K562 (cell line): ENCODE measurements around the gene NALCN. TPM values are rescaled to one million over a fixed set of nuclear protein-coding genes. Genes with fewer than 3 reads are reported as not detected.

ENCODE experiments used
- ATAC-seq: fragments of 200-7000 bp; cut with Tn5 transposase; 3 replicates; pipeline ENCODE4 v1.9.1; 2020; ENCODE audit warnings: moderate library complexity
- BruUV-seq: library from RNA; stranded (reverse); fragments of 400-500 nt; replicated peaks from 2 replicates; lab custom pipeline; 2021; lab: Mats Ljungman, UMichigan
- CTCF ChIA-PET: fragments of 300-600 bp; formaldehyde crosslinking; extraction: SDS; loops from one replicate; lab custom pipeline; 2021; ENCODE audit warnings: low intra/inter-chr PET ratio; lab: Yijun Ruan, JAX
- POLR2A ChIA-PET: fragments of 300-600, 350-650 bp; sonication (Branson Sonifier 250); formaldehyde crosslinking; extraction: SDS; loops from one replicate; lab custom pipeline; 2021; ENCODE audit warnings: antibody characterized with exemption, inconsistent platforms; lab: Yijun Ruan, JAX
- DNase-seq, 4 experiments: peaks; one replicate each; pipeline versions ENCODE4 v3.0.0 to v3.0.0-alpha.2; 2011 to 2018; ENCODE audit warnings: low spot score in 3 of 4, mixed read lengths in 3 of 4; ENCODE audit errors: extremely low read depth in 1 of 4
- FAIRE-seq: peaks from 2 replicates; lab custom pipeline; 2011; peaks lifted over from hg19 to GRCh38; lab: Jason Lieb, UNC
- H2AFZ ChIP-seq: 2 replicates; pipeline ENCODE4 v1.6.0; 2011; ENCODE audit warnings: low read depth, low read length, control low read depth, inconsistent platforms
- H3K27ac ChIP-seq: fragments of 200-600 bp; 3 replicates; pipeline ENCODE4 v1.8.0; 2011; ENCODE audit warnings: low read depth, mild to moderate bottlenecking, control low read depth, inconsistent platforms, low read length, moderate library complexity, mixed read lengths; ENCODE audit errors: extremely low read depth
- H3K27me3 ChIP-seq, 2 experiments: fragments of 300-600 bp in 1 of 2; 2 replicates in 1 of 2; 3 replicates in 1 of 2; pipeline versions ENCODE4 v1.6.0 to v1.8.0; 2011; ENCODE audit warnings: inconsistent platforms in 2 of 2, low read length in 2 of 2, mild to moderate bottlenecking in 1 of 2, mixed read lengths in 1 of 2, moderate library complexity in 1 of 2; ENCODE audit not compliant: control insufficient read depth in 2 of 2, insufficient read depth in 2 of 2
- H3K36me3 ChIP-seq: fragments of 300-600 bp; 3 replicates; pipeline ENCODE4 v1.8.0; 2011; ENCODE audit warnings: mild to moderate bottlenecking, low read length, inconsistent platforms; ENCODE audit not compliant: control insufficient read depth, insufficient read depth
- H3K4me1 ChIP-seq, 2 experiments: fragments of 200-600 bp in 1 of 2; replicated peaks in 1 of 2; 2 replicates in 1 of 2; 3 replicates in 1 of 2; pipeline versions ENCODE4 v1.5.1 to v1.8.0; 2011; ENCODE audit warnings: inconsistent platforms in 2 of 2, low read length in 2 of 2, mild to moderate bottlenecking in 1 of 2, mixed read lengths in 1 of 2, moderate library complexity in 1 of 2; ENCODE audit not compliant: control insufficient read depth in 2 of 2, insufficient read depth in 2 of 2
- H3K4me2 ChIP-seq: 2 replicates; pipeline ENCODE4 v1.6.1; 2011; ENCODE audit warnings: low read length, control low read depth, inconsistent platforms, mixed read lengths; ENCODE audit not compliant: insufficient read depth
- H3K4me3 ChIP-seq: fragments of 200-600 bp; sonication (generic), shearing (Covaris generic); 2 replicates; pipeline ENCODE4 v1.5.1; 2016; ENCODE audit warnings: control low read depth, inconsistent platforms
- H3K79me2 ChIP-seq: fragments of 200-600 bp; 3 replicates; pipeline ENCODE4 v1.8.0; 2011; ENCODE audit warnings: low read length, inconsistent platforms; ENCODE audit not compliant: control insufficient read depth, insufficient read depth
- H3K9ac ChIP-seq, 2 experiments: 2 replicates each; pipeline versions ENCODE4 v1.6.0 to v1.6.1; 2011; ENCODE audit warnings: low read depth in 2 of 2, low read length in 2 of 2, control low read depth in 1 of 2, inconsistent platforms in 1 of 2, mild to moderate bottlenecking in 1 of 2, mixed read lengths in 1 of 2; ENCODE audit not compliant: insufficient read depth in 1 of 2
- H3K9me1 ChIP-seq: one replicate; pipeline ENCODE4 v1.6.0; 2011; ENCODE audit warnings: inconsistent platforms, mild to moderate bottlenecking, low read length, moderate library complexity; ENCODE audit not compliant: control insufficient read depth, insufficient read depth
- H3K9me3 ChIP-seq: replicated peaks from 2 replicates; pipeline ENCODE4 v1.5.1; 2011; ENCODE audit warnings: low read depth, low read length, inconsistent platforms; ENCODE audit not compliant: control insufficient read depth, insufficient read depth
- H4K20me1 ChIP-seq: replicated peaks from 2 replicates; pipeline ENCODE4 v1.6.1; 2011; ENCODE audit warnings: low read length, inconsistent platforms, mixed read lengths; ENCODE audit not compliant: control insufficient read depth, insufficient read depth
- ARHGAP35 ChIP-seq: fragments of 450-650 bp; IDR thresholded peaks from 2 replicates; pipeline ENCODE4 v1.6.1; 2018; ENCODE audit not compliant: partially characterized antibody
- ARNT ChIP-seq, 2 experiments: fragments of 450-650 bp; IDR thresholded peaks; 2 replicates each; pipeline ENCODE4 v1.6.1; 2016; ENCODE audit warnings: mild to moderate bottlenecking in 1 of 2
- FOXJ3 ChIP-seq: sonication (generic); formaldehyde crosslinking; IDR thresholded peaks from 2 replicates; pipeline ENCODE4 v1.4.0; 2020; ENCODE audit warnings: mild to moderate bottlenecking, missing genetic modification reagents
- HDAC1 ChIP-seq, 2 experiments: fragments of 450-650 bp; IDR thresholded peaks; 2 replicates each; pipeline ENCODE4 v1.6.1; 2016 to 2017; ENCODE audit warnings: inconsistent platforms in 1 of 2, mild to moderate bottlenecking in 1 of 2, moderate library complexity in 1 of 2
- HDAC3 ChIP-seq: fragments of 450-650 bp; IDR thresholded peaks from 2 replicates; pipeline ENCODE4 v1.6.1; 2018; ENCODE audit warnings: borderline replicate concordance, mild to moderate bottlenecking, moderate library complexity; ENCODE audit not compliant: partially characterized antibody
- HMG20B ChIP-seq: fragments of 250-450 bp; sonication (Bioruptor Pico); IDR thresholded peaks from 2 replicates; pipeline ENCODE4 v1.5.0; 2021; ENCODE audit warnings: mild to moderate bottlenecking
- HNRNPK ChIP-seq: fragments of 200-400 bp; formaldehyde crosslinking; IDR thresholded peaks from one replicate; pipeline ENCODE4 v1.6.1; 2018; ENCODE audit warnings: mild to moderate bottlenecking, low read depth, low read length; ENCODE audit not compliant: poor library complexity, severe bottlenecking
- KDM1A ChIP-seq, 2 experiments: fragments of 450-650 bp; IDR thresholded peaks; 2 replicates each; pipeline ENCODE4 v1.6.1; 2016; ENCODE audit warnings: mild to moderate bottlenecking in 2 of 2
- PCBP1 ChIP-seq: fragments of 200-400 bp; formaldehyde crosslinking; IDR thresholded peaks from 2 replicates; pipeline ENCODE4 v1.6.1; 2018; ENCODE audit warnings: mild to moderate bottlenecking, low read depth, low read length; ENCODE audit not compliant: poor library complexity, severe bottlenecking
- RBM14 ChIP-seq: fragments of 200-400 bp; formaldehyde crosslinking; IDR thresholded peaks from 2 replicates; pipeline ENCODE4 v1.6.1; 2018; ENCODE audit warnings: low read depth, mild to moderate bottlenecking, low read length, moderate library complexity, borderline replicate concordance; ENCODE audit not compliant: insufficient read depth
- RNF219 ChIP-seq: fragments of 250-450 bp; sonication (Bioruptor Pico); IDR thresholded peaks from 2 replicates; pipeline ENCODE4 v1.5.0; 2022; ENCODE audit warnings: mild to moderate bottlenecking
- ZNF24 ChIP-seq: fragments of 450-650 bp; IDR thresholded peaks from 2 replicates; pipeline ENCODE4 v1.6.1; 2016
- ZNF3 ChIP-seq: fragments of 250-450 bp; sonication (Bioruptor Pico); IDR thresholded peaks from 2 replicates; pipeline ENCODE4 v1.5.0; 2021; ENCODE audit warnings: mild to moderate bottlenecking, moderate library complexity
- ZNF512 ChIP-seq: IDR thresholded peaks from 2 replicates; pipeline ENCODE4 v1.6.1; 2016; ENCODE audit warnings: missing genetic modification characterization, missing compliant biosample characterization
- ZZZ3 ChIP-seq: fragments of 450-650 bp; IDR thresholded peaks from 2 replicates; pipeline ENCODE4 v1.6.1; 2016; ENCODE audit warnings: antibody characterized with exemption, mild to moderate bottlenecking, moderate library complexity
- WGBS: fragments of 100-300 bp; shearing (Covaris generic); methylation state at CpG from one replicate; pipeline ENCODE4 v1.1.6; 2016; ENCODE audit warnings: low coverage, mixed read lengths; ENCODE audit not compliant: insufficient coverage; ENCODE audit errors: missing lambda C conversion rate; 5-methylcytosine and 5-hydroxymethylcytosine counted together
- in situ Hi-C: fragments of 300-500 bp; cut with MboI; formaldehyde crosslinking; loops from 4 replicates; pipeline ENCODE4 v1.15.0; 2018; ENCODE audit warnings: inconsistent platforms, mixed read lengths
- intact Hi-C: fragments of 100-400 bp; cut with micrococcal nuclease; formaldehyde crosslinking; loops from 2 replicates; pipeline ENCODE4 v1.14.2; 2022
- polyA plus RNA-seq, 8 experiments: library from polyadenylated mRNA; depleted of rRNA in 4 of 8; stranded (reverse) in 5 of 8; unstranded in 3 of 8; fragments of >200 nt; fragmentation: Nextera tagmentation in 2 of 8; fragmentation: Illumina TruSeq in 1 of 8; extraction: Ambion mirVana in 2 of 8; extraction: Trizol in 1 of 8; gene quantifications; 2 replicates each; pipeline versions ENCODE4 v1.2.1 to v1.2.3, GENCODE V29; 2011 to 2014; ENCODE audit warnings: inconsistent platforms in 1 of 8, missing spikeins in 1 of 8
- total RNA-seq, 7 experiments: library from RNA; depleted of rRNA in 6 of 7; stranded (reverse); fragments of >200 nt in 6 of 7; fragmentation: Illumina TruSeq in 2 of 7; extraction: Trizol in 2 of 7; gene quantifications; 2 replicates each; pipeline versions ENCODE4 v1.2.1 to v1.2.3, GENCODE V29; 2011 to 2021; ENCODE audit warnings: low replicate concordance in 1 of 7

Gene NALCN
- total and polyA plus RNA-seq, 9 of the 15 experiments (the other 6 are each of a cell fraction or from before 2014, with no cell fraction given): not detected

DNA sequence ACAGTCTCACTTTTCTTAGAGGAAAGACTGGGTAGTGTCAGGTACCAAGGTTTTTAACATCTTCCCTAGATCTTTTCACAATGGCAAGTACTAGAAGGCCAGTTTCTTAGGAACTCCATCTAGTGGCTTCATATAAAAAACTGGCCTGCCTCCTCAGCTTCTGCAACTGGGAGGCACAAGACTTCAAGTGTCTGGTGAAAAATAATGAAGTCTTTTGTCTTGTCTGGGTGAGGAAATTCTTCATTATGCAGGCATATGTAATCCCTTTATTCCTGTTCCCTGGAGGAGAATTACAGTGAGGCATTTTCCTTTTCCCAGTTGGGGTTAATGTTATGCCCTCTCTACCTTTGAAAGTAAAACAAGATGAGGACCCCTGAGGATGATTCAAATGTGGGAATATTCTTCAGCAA lies 300.5 kb downstream of the NALCN start:
- no peak overlapping the region for H3K4me3 ChIP-seq
- no peaks in the 10 kb centered on the region for H3K9me1 ChIP-seq
- in situ Hi-C loops: loop anchor here (25.0 kb wide), 1 partner anchor 553 kb away; no protein-coding TSS in a partner anchor
- no peaks in the 10 kb centered on the region for H3K27me3 ChIP-seq
- H3K4me2 ChIP-seq: no peak overlapping the region
- H4K20me1 ChIP-seq: no peaks in the 10 kb centered on the region
- POLR2A ChIA-PET: no interaction called here
- BruUV-seq: no TSS peak
- DNase-seq (no peak), FAIRE-seq (no peak), ATAC-seq (no peak)
- intact Hi-C loops: no loop called here
- no peaks in the 10 kb centered on the region for H3K36me3 ChIP-seq
- no peaks in the 10 kb centered on the region for H3K4me1 ChIP-seq
- H3K9me3 ChIP-seq: no peaks in the 10 kb centered on the region
- no peak overlapping the region for H2AFZ ChIP-seq
- H3K9ac ChIP-seq: no peak overlapping the region
- H3K79me2 ChIP-seq: no peaks in the 10 kb centered on the region
- no peak for TF ChIP-seq ARHGAP35
- no peak overlapping the region for H3K27ac ChIP-seq
- CTCF ChIA-PET: no interaction called here

GRCh38 chr13:101111894-101112293 lies 304.4 kb downstream of the NALCN start:
- no peaks in the 10 kb centered on the region for H3K79me2 ChIP-seq
- no peaks in the 10 kb centered on the region for H3K9me3 ChIP-seq
- no peaks in the 10 kb centered on the region for H3K27me3 ChIP-seq
- no peaks in the 10 kb centered on the region for H3K36me3 ChIP-seq
- no peak overlapping the region for H2AFZ ChIP-seq
- H3K27ac ChIP-seq: no peak overlapping the region
- no peak overlapping the region for H3K4me3 ChIP-seq
- H3K9me1 ChIP-seq: no peaks in the 10 kb centered on the region
- ChIA-PET POLR2A (no interaction called here), CTCF (no interaction called here)
- intact Hi-C loops: no loop called here
- H4K20me1 ChIP-seq: no peaks in the 10 kb centered on the region
- no peaks in the 10 kb centered on the region for H3K4me1 ChIP-seq
- H3K9ac ChIP-seq: no peak overlapping the region
- no peak for DNase-seq
- WGBS: 0% methylated on average over 2 of the region's 2 CpGs
- FAIRE-seq: no peak
- in situ Hi-C loops: loop anchor here (25.0 kb wide), 1 partner anchor 550 kb away; no protein-coding TSS in a partner anchor
- no peak overlapping the region for H3K4me2 ChIP-seq
- no peak for ATAC-seq
- no TSS peak for BruUV-seq
- TF ChIP-seq ZNF512 (tag) (no peak), ARNT (IDR thresholded peaks at IDR 0.05) (no peak), ZNF24 (no peak), KDM1A (IDR thresholded peaks at IDR 0.05) (no peak), HDAC1 (IDR thresholded peaks at IDR 0.05) (no peak), PCBP1 (no peak), RNF219 (CRISPR knock-in tag) (no peak), RBM14 (no peak), ZZZ3 (no peak), ZNF3 (CRISPR knock-in tag) (no peak), FOXJ3 (CRISPR knock-in tag) (no peak), HMG20B (CRISPR knock-in tag) (no peak), HDAC3 (no peak), HNRNPK (no peak)
